GM18909 (cell line): ENCODE measurements around the gene HOXD12.

Experiments used
- ATAC-seq: cut with Tn5 transposase; IDR thresholded peaks from one replicate; pipeline ENCODE4 v1.9.1; 2021; ENCODE audit warnings: mild to moderate bottlenecking; ENCODE audit not compliant: unreplicated experiment, poor library complexity

HOXD12 gene

GRCh38 chr2:176080540-176081375, 18.8 kb upstream of the HOXD12 start:
- ATAC-seq: no peak

GRCh38 chr2:176081376-176081836, 18.2 kb upstream of the HOXD12 start:
- no peak for ATAC-seq

- ATAC-seq: no peak
These were observed 17.6 kb upstream of the HOXD12 start for GRCh38 chr2:176081837-176082524.

- ATAC-seq: no peak
These were observed 17.1 kb upstream of the HOXD12 start for GRCh38 chr2:176082525-176082823.

GRCh38 chr2:176082824-176083751, 16.5 kb upstream of the HOXD12 start:
- no peak for ATAC-seq

- no peak for ATAC-seq
These were observed 15.8 kb upstream of the HOXD12 start, which contains the start of gene EVX2 for GRCh38 chr2:176083796-176084261. Gene EVX2 (minus strand): TSS chr2:176083962. CDS start chr2:176083776, 186 bp downstream.

- no peak for ATAC-seq
These were observed 14.9 kb upstream of the HOXD12 start for GRCh38 chr2:176084611-176085119.

GRCh38 chr2:176085120-176085788, 14.3 kb upstream of the HOXD12 start:
- ATAC-seq: no peak

- ATAC-seq: no peak
These were observed 13.5 kb upstream of the HOXD12 start for GRCh38 chr2:176085861-176086771.

GRCh38 chr2:176087330-176088047, 12.1 kb upstream of the HOXD12 start:
- no peak for ATAC-seq

GRCh38 chr2:176088048-176088936, 11.3 kb upstream of the HOXD12 start:
- ATAC-seq: no peak

- no peak for ATAC-seq
These were observed 10.4 kb upstream of the HOXD12 start for GRCh38 chr2:176088937-176089842.

GRCh38 chr2:176089843-176090395, 9.7 kb upstream of the HOXD12 start:
- ATAC-seq: no peak

- no peak for ATAC-seq
These were observed 8.7 kb upstream of the HOXD12 start for GRCh38 chr2:176090862-176091261.

GRCh38 chr2:176091329-176092258, 8.0 kb upstream of the HOXD12 start:
- ATAC-seq: no peak
